ENCODE results near the gene DOCK10.

GRCh38 chr2:224731665-224732064 lies 310.6 kb downstream of the DOCK10 start:
- no peak for TF ChIP-seq POLR2A (IDR thresholded peaks at IDR 0.05)
- TF ChIP-seq, protein P1, sequence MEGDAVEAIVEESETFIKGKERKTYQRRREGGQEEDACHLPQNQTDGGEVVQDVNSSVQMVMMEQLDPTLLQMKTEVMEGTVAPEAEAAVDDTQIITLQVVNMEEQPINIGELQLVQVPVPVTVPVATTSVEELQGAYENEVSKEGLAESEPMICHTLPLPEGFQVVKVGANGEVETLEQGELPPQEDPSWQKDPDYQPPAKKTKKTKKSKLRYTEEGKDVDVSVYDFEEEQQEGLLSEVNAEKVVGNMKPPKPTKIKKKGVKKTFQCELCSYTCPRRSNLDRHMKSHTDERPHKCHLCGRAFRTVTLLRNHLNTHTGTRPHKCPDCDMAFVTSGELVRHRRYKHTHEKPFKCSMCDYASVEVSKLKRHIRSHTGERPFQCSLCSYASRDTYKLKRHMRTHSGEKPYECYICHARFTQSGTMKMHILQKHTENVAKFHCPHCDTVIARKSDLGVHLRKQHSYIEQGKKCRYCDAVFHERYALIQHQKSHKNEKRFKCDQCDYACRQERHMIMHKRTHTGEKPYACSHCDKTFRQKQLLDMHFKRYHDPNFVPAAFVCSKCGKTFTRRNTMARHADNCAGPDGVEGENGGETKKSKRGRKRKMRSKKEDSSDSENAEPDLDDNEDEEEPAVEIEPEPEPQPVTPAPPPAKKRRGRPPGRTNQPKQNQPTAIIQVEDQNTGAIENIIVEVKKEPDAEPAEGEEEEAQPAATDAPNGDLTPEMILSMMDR (IDR thresholded peaks at IDR 0.05), result no peak

Data from stomach (tissue), 4 donors.